Liver (tissue), 9 donors: Measurements from ENCODE around the gene SLC19A3. TPM values are rescaled to one million over a fixed set of nuclear protein-coding genes. Genes with fewer than 3 reads are reported as not detected.
"Not testable (repeated sequence)": the region's sequence is repeated elsewhere in the genome, so short reads cannot be mapped to it uniquely, and the experiment has no call there.

Experiments used
- DNase-seq: peaks from one replicate; pipeline ENCODE4 v3.0.0-alpha.2; 2017; ENCODE audit warnings: low spot score
- H3K27ac ChIP-seq, 2 donors: one replicate each; pipeline ENCODE4 v1.7.0; 2013; ENCODE audit warnings: inconsistent platforms in 2 of 2, low read length in 2 of 2, control low read depth in 1 of 2, low read depth in 1 of 2, mild to moderate bottlenecking in 1 of 2
- H3K27me3 ChIP-seq, 4 donors: one replicate each; pipeline versions ENCODE4 v1.6.1 to v1.7.0; 2013; ENCODE audit warnings: low read length in 3 of 4, inconsistent platforms in 1 of 4, mild to moderate bottlenecking in 1 of 4, moderate library complexity in 1 of 4; ENCODE audit not compliant: control insufficient read depth in 4 of 4, insufficient read depth in 4 of 4
- H3K36me3 ChIP-seq, 4 donors: one replicate each; pipeline versions ENCODE4 v1.6.1 to v1.7.0; 2013; ENCODE audit warnings: low read length in 3 of 4, mild to moderate bottlenecking in 3 of 4, low read depth in 1 of 4, moderate library complexity in 1 of 4; ENCODE audit not compliant: control insufficient read depth in 4 of 4, insufficient read depth in 3 of 4
- H3K4me1 ChIP-seq, 4 donors: one replicate each; pipeline versions ENCODE4 v1.6.1 to v1.7.0; 2013; ENCODE audit warnings: low read length in 3 of 4, mild to moderate bottlenecking in 3 of 4, moderate library complexity in 1 of 4; ENCODE audit not compliant: control insufficient read depth in 4 of 4, insufficient read depth in 4 of 4
- H3K4me3 ChIP-seq, 3 donors: one replicate each; pipeline versions ENCODE4 v1.6.1 to v1.7.0; 2013; ENCODE audit warnings: low read length in 3 of 3, control low read depth in 1 of 3, low read depth in 1 of 3, mild to moderate bottlenecking in 1 of 3
- H3K9ac ChIP-seq, 2 donors: one replicate each; pipeline ENCODE4 v1.7.0; 2013; ENCODE audit warnings: low read length in 2 of 2, mild to moderate bottlenecking in 2 of 2, moderate library complexity in 2 of 2, control low read depth in 1 of 2, low read depth in 1 of 2
- H3K9me3 ChIP-seq, 4 donors: one replicate each; pipeline versions ENCODE4 v1.6.1 to v1.7.0; 2013; ENCODE audit warnings: low read length in 3 of 4; ENCODE audit not compliant: control insufficient read depth in 4 of 4
- JUND ChIP-seq, 2 donors: IDR thresholded peaks; 2 replicates each; pipeline ENCODE4 v1.6.1; 2016; ENCODE audit warnings: antibody characterized with exemption in 2 of 2
- NR2F2 ChIP-seq: IDR thresholded peaks from 2 replicates; pipeline ENCODE4 v1.6.1; 2016; ENCODE audit warnings: antibody characterized with exemption
- RAD21 ChIP-seq, 2 donors: IDR thresholded peaks; 2 replicates each; pipeline ENCODE4 v1.6.1; 2016; ENCODE audit warnings: antibody characterized with exemption in 2 of 2, mild to moderate bottlenecking in 2 of 2
- RXRA ChIP-seq, 2 donors: IDR thresholded peaks; 2 replicates each; pipeline ENCODE4 v1.6.1; 2017 to 2018; ENCODE audit warnings: antibody characterized with exemption in 2 of 2, mild to moderate bottlenecking in 1 of 2
- SP1 ChIP-seq: IDR thresholded peaks from 2 replicates; pipeline ENCODE4 v1.6.1; 2018; ENCODE audit warnings: antibody characterized with exemption, mild to moderate bottlenecking
- TAF1 ChIP-seq: conservative IDR thresholded peaks from 2 replicates; pipeline ENCODE4 v1.6.1; 2016; ENCODE audit warnings: antibody characterized with exemption, mild to moderate bottlenecking
- WGBS: extraction: QIAGEN DNeasy Blood & Tissue Kit; methylation state at CpG from one replicate; pipeline ENCODE4 v1.1.7; 2013; 5-methylcytosine and 5-hydroxymethylcytosine counted together
- polyA plus RNA-seq, 2 donors: library from polyadenylated mRNA; stranded (reverse) in 1 of 2; unstranded in 1 of 2; fragments of 200-250 nt in 1 of 2; fragments of >200 nt in 1 of 2; fragmentation: Nextera tagmentation in 1 of 2; extraction: Ambion mirVana in 1 of 2; gene quantifications; one replicate each; pipeline versions ENCODE4 v1.2.1 to v1.2.3, GENCODE V29; 2013 to 2015
- total RNA-seq, 2 donors: library from RNA; depleted of rRNA; stranded (reverse); fragments of >200 nt; gene quantifications; one replicate each; pipeline ENCODE4 v1.2.3, GENCODE V29; 2014
- TF ChIP-seq, protein P1 (sequence below): IDR thresholded peaks from 2 replicates; pipeline ENCODE4 v1.6.1; 2016; ENCODE audit warnings: antibody characterized with exemption
- TF ChIP-seq, protein P2 (sequence below): IDR thresholded peaks from 2 replicates; pipeline ENCODE4 v1.6.1; 2016; ENCODE audit warnings: antibody characterized with exemption, mild to moderate bottlenecking
- donor health status: healthy.
- donor health status: healthy.
- donor health status: healthy.
- donor health status: healthy.
- donor health status: healthy.

Gene SLC19A3
- total and polyA plus RNA-seq, 4 donors = 4.2 to 12.9 (median 8.4) TPM

DNA sequence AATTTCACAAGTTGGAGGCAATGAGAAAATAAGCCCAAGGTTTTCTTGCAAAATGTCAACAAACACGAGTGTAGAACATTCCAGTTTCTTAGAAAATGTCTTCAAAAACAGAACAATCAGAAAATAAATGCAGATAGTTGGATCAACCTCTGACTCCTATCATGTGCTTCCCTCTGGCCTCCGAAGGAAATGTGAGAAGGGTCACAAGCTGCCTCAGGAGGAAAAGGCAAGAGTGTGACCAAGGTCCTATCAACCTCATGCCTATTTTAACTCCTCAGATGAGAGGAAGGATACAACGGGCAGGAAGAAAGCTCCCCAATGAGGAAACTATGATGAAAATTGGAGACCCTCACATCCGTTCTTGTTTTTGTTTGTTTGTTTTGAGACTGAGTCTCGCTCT lies 43.3 kb downstream of the SLC19A3 start:
- WGBS = 69% methylated on average over 5 of the region's 5 CpGs
- TF ChIP-seq TAF1 (no peak), JUND (IDR thresholded peaks at IDR 0.05) (no peak), SP1 (no peak)
- Histone ChIP-seq H3K27me3 (no peaks in the 10 kb centered on the region), H3K27ac (no peak overlapping the region), H3K9ac (no peak overlapping the region), H3K9me3 (no peaks in the 10 kb centered on the region), H3K4me3 (no peak overlapping the region), H3K36me3 (no peaks in the 10 kb centered on the region), H3K4me1 (no peaks in the 10 kb centered on the region)
- DNase-seq = no peak

DNA sequence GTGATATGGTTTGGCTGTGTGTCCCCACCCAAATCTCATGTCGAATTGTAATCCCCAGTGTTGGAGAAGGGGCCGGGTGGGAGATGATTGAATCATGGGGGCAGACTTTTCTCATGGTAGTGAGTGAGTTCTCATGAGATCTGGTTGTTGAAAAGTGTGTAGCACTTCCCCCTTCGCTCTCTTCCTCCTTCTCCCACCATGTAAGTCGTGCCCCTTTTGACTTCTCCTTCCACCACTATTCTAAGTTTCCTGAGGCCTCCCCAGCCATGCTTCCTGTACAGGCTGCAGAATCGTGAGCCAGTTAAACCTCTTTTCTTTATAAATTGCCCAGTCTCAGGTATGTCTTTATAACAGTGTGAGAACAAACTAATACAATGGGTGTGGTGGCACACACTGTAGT lies 44.2 kb downstream of the SLC19A3 start:
- not testable (repeated sequence) for H3K4me1 ChIP-seq, H3K27me3 ChIP-seq, H3K9ac ChIP-seq, H3K36me3 ChIP-seq, H3K4me3 ChIP-seq, DNase-seq, H3K9me3 ChIP-seq, H3K27ac ChIP-seq
- WGBS = 77% methylated on average over 5 of the region's 5 CpGs

DNA sequence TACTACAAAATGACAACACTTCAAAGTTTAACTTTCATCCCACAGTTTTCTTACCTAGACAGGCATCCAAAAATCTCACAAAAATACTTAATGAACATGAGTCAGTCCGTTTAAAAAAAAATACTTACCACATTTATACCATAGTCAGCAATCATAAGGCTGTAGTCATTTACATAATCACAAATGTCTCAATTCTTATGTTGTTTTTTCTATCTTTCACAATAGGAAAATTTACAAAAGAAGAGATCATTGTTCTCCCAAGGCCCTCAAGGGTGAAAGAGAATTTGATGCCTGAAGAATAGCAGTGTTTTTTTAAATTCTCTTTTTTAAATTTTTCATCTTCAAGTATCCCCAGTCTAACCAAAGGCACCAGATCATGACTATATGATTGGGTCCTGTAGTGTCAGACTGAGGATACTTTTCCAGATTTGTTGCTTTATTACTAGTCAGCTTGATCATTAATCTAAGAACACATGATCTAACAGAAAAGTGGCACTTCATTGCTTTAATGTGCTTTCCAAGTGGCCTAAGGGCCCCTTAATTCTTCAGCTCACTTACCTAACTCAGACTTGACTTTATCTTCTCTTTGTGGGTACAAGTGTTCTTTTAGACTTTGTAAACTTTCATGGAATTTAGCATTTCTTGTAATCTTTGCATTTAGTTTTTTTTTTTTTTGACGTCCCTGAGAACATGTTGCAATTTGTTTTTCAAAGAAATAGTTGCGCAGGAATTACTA lies 46.5 kb downstream of the SLC19A3 start:
- 59% methylated on average over 3 of the region's 3 CpGs for WGBS
- Histone ChIP-seq H3K36me3 (no peaks in the 10 kb centered on the region), H3K27me3 (no peaks in the 10 kb centered on the region), H3K4me1 (no peaks in the 10 kb centered on the region), H3K9ac (no peak overlapping the region), H3K9me3 (no peaks in the 10 kb centered on the region), H3K4me3 (no peak overlapping the region), H3K27ac (no peak overlapping the region)
- TF ChIP-seq NR2F2 (no peak), JUND (IDR thresholded peaks at IDR 0.05) (no peak)
- DNase-seq = no peak

DNA sequence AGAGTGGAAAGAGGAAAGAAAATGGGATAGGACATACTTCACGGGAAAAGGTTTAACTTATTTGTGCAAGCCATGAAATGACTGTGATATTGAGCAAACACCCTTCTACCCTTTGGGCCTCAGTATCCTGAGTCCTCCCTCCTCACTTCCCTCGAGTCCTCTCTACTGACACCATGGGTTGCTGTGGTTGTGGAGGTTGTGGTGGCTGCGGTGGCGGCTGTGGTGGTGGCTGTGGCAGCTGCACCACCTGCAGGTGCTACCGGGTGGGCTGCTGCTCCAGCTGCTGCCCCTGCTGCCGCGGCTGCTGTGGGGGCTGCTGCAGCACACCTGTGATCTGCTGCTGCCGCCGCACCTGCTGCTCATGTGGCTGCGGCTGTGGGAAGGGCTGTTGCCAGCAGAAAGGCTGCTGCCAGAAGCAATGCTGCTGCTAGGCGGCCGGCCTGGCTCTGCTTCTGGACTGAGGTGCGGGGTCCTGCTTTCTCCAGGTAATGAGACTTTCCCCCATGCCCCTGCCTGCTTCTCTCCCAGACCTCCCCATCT lies 51.1 kb downstream of the SLC19A3 start, which contains the start of gene SCYGR5:
Gene SCYGR5, plus strand, starts transcription at position 174 of the 540 bp plus-strand sequence. Its CDS starts 0 bp downstream, at position 174.
- 92% methylated on average over 13 of the region's 13 CpGs for WGBS
- not testable (repeated sequence) for H3K9ac ChIP-seq, H3K4me1 ChIP-seq, H3K27me3 ChIP-seq, H3K36me3 ChIP-seq, DNase-seq, H3K27ac ChIP-seq, H3K4me3 ChIP-seq, H3K9me3 ChIP-seq

DNA sequence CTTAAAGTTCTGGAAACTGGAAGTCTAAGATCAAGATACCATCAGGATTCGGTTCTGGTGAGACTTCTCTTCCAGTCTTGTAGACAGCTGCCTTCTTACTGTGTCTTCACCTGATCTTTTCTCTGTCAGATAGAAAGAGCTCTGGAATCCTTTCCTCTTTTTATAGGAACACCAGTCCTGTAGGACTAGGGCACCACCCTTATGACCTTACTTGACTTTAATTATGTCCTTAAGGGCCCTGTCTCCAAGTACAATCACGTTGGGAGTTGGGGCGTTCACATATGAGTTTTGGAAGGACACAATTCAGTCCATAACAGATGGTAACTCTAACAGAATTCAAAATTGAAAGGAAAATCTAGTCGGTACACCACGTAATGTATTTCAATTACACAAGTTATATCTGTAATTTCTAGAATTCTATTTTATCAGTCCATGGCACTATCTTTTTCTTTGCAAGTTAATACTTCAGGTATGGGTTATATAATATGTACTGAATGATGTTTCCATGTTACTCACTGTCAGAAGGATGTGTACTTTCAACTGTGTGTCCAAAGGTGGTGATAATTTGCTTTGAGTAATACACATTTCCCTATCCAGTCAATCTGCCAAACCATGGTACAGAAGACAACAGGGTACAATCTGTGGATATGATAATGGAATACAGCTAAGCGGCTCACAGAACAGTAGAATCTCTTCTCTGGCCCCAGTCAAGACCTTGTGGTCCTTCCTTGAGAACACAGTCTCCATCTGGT lies 52.5 kb downstream of the SLC19A3 start:
- no peaks in the 10 kb centered on the region for H3K36me3 ChIP-seq
- DNase-seq = no peak
- no peak overlapping the region for H3K4me3 ChIP-seq
- H3K9ac ChIP-seq = no peak overlapping the region
- WGBS = 87% methylated on average over 6 of the region's 6 CpGs
- H3K4me1 ChIP-seq = no peaks in the 10 kb centered on the region
- H3K9me3 ChIP-seq = no peaks in the 10 kb centered on the region
- H3K27me3 ChIP-seq = no peaks in the 10 kb centered on the region
- TF ChIP-seq RXRA (IDR thresholded peaks at IDR 0.05) = no peak
- TF ChIP-seq, protein P1, sequence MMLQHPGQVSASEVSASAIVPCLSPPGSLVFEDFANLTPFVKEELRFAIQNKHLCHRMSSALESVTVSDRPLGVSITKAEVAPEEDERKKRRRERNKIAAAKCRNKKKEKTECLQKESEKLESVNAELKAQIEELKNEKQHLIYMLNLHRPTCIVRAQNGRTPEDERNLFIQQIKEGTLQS = no peak
- no peak for TF ChIP-seq RAD21 (IDR thresholded peaks at IDR 0.05)
- TF ChIP-seq, protein P2, sequence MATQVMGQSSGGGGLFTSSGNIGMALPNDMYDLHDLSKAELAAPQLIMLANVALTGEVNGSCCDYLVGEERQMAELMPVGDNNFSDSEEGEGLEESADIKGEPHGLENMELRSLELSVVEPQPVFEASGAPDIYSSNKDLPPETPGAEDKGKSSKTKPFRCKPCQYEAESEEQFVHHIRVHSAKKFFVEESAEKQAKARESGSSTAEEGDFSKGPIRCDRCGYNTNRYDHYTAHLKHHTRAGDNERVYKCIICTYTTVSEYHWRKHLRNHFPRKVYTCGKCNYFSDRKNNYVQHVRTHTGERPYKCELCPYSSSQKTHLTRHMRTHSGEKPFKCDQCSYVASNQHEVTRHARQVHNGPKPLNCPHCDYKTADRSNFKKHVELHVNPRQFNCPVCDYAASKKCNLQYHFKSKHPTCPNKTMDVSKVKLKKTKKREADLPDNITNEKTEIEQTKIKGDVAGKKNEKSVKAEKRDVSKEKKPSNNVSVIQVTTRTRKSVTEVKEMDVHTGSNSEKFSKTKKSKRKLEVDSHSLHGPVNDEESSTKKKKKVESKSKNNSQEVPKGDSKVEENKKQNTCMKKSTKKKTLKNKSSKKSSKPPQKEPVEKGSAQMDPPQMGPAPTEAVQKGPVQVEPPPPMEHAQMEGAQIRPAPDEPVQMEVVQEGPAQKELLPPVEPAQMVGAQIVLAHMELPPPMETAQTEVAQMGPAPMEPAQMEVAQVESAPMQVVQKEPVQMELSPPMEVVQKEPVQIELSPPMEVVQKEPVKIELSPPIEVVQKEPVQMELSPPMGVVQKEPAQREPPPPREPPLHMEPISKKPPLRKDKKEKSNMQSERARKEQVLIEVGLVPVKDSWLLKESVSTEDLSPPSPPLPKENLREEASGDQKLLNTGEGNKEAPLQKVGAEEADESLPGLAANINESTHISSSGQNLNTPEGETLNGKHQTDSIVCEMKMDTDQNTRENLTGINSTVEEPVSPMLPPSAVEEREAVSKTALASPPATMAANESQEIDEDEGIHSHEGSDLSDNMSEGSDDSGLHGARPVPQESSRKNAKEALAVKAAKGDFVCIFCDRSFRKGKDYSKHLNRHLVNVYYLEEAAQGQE = no peak
- no peak overlapping the region for H3K27ac ChIP-seq
